Thymus (tissue), 11 donors: ENCODE results near the gene GRIFIN. TPM values are rescaled to one million over a fixed set of nuclear protein-coding genes. Genes with fewer than 3 reads are reported as not detected.

ENCODE experiments used
- DNase-seq, 9 donors: peaks; one replicate each; pipeline ENCODE4 v3.0.0-alpha.2; 2013; ENCODE audit warnings: low spot score in 9 of 9, low read depth in 6 of 9, missing footprints in 1 of 9
- H3K27ac ChIP-seq, 2 donors: one replicate each; pipeline ENCODE4 v1.5.1; 2013; ENCODE audit warnings: control low read depth in 1 of 2, low read depth in 1 of 2, low read length in 1 of 2, mild to moderate bottlenecking in 1 of 2, moderate library complexity in 1 of 2
- H3K27me3 ChIP-seq, 2 donors: one replicate each; pipeline ENCODE4 v1.5.1; 2013; ENCODE audit warnings: low read length in 1 of 2; ENCODE audit not compliant: control insufficient read depth in 2 of 2, insufficient read depth in 1 of 2
- H3K36me3 ChIP-seq, 2 donors: one replicate each; pipeline ENCODE4 v1.5.1; 2013; ENCODE audit warnings: low read length in 1 of 2, mild to moderate bottlenecking in 1 of 2, moderate library complexity in 1 of 2; ENCODE audit not compliant: control insufficient read depth in 2 of 2, insufficient read depth in 2 of 2
- H3K4me1 ChIP-seq, 2 donors: one replicate each; pipeline ENCODE4 v1.5.1; 2013; ENCODE audit warnings: low read length in 2 of 2; ENCODE audit not compliant: control insufficient read depth in 2 of 2, insufficient read depth in 2 of 2
- H3K4me3 ChIP-seq, 2 donors: one replicate each; pipeline ENCODE4 v1.5.1; 2013; ENCODE audit warnings: low read length in 2 of 2, control low read depth in 1 of 2, mild to moderate bottlenecking in 1 of 2
- H3K9me3 ChIP-seq, 2 donors: one replicate each; pipeline ENCODE4 v1.5.1; 2013; ENCODE audit warnings: low read length in 1 of 2, mild to moderate bottlenecking in 1 of 2; ENCODE audit not compliant: control insufficient read depth in 2 of 2, insufficient read depth in 1 of 2
- WGBS: extraction: QIAGEN DNeasy Blood & Tissue Kit; methylation state at CpG from one replicate; pipeline ENCODE4 v1.1.7; 2013; 5-methylcytosine and 5-hydroxymethylcytosine counted together
- polyA plus RNA-seq: library from polyadenylated mRNA; stranded (reverse); fragments of 200-250 nt; gene quantifications from one replicate; pipeline ENCODE4 v1.2.3, GENCODE V29; 2013
- total RNA-seq: library from RNA; stranded (reverse); fragments of 120-200 nt; gene quantifications from one replicate; pipeline ENCODE4 v1.2.4, GENCODE V29; 2013
- donor health status: healthy.

Gene GRIFIN
- total and polyA plus RNA-seq, 2 donors: not detected

- Histone ChIP-seq H3K27ac (no peak overlapping the region), H3K27me3 (no peaks in the 10 kb centered on the region), H3K9me3 (no peaks in the 10 kb centered on the region), H3K4me1 (peaks cover 0 to 8% of the 10 kb centered on the region in 2 donors), H3K4me3 (no peak overlapping the region), H3K36me3 (peaks cover 13 to 20% of the 10 kb centered on the region in 2 donors)
- WGBS: 93% methylated on average over 16 of the region's 16 CpGs
- no peak for DNase-seq
Measured at GRCh38 chr7:2437537-2438148, 38.6 kb downstream of the GRIFIN start.

- no peaks in the 10 kb centered on the region for H3K27me3 ChIP-seq
- DNase-seq: no peak
- peaks cover 15 to 20% of the 10 kb centered on the region in 2 donors for H3K36me3 ChIP-seq
- no peaks in the 10 kb centered on the region for H3K9me3 ChIP-seq
- no peak overlapping the region for H3K27ac ChIP-seq
- H3K4me3 ChIP-seq: no peak overlapping the region
- H3K4me1 ChIP-seq: peaks cover 0 to 8% of the 10 kb centered on the region in 2 donors
- 94% methylated on average over 9 of the region's 9 CpGs for WGBS
Measured at GRCh38 chr7:2437136-2437535, 39.1 kb downstream of the GRIFIN start.

- DNase-seq: no peak
- Histone ChIP-seq H3K36me3 (peaks cover 15 to 20% of the 10 kb centered on the region in 2 donors), H3K27ac (no peak overlapping the region), H3K4me1 (peaks cover 0 to 8% of the 10 kb centered on the region in 2 donors), H3K9me3 (peaks cover 0 to 2% of the 10 kb centered on the region in 2 donors), H3K4me3 (no peak overlapping the region), H3K27me3 (no peaks in the 10 kb centered on the region)
- WGBS: 98% methylated on average over 25 of the region's 25 CpGs
Measured at GRCh38 chr7:2436341-2437104, 39.7 kb downstream of the GRIFIN start.

- DNase-seq: no peak
- Histone ChIP-seq H3K4me1 (peaks cover 0 to 6% of the 10 kb centered on the region in 2 donors), H3K27ac (no peak overlapping the region), H3K4me3 (no peak overlapping the region), H3K36me3 (peaks cover 15 to 20% of the 10 kb centered on the region in 2 donors), H3K9me3 (peaks cover 0 to 7% of the 10 kb centered on the region in 2 donors), H3K27me3 (no peaks in the 10 kb centered on the region)
- WGBS: 95% methylated on average over 5 of the region's 5 CpGs
Measured at GRCh38 chr7:2435146-2435545, 41.1 kb downstream of the GRIFIN start.

GRCh38 chr7:2433713-2434550, 42.3 kb downstream of the GRIFIN start:
- H3K4me1 ChIP-seq: peaks cover 0 to 3% of the 10 kb centered on the region in 2 donors
- H3K9me3 ChIP-seq: peaks cover 0 to 11% of the 10 kb centered on the region in 2 donors
- 98% methylated on average over 42 of the region's 42 CpGs for WGBS
- no peak overlapping the region for H3K4me3 ChIP-seq
- no peak for DNase-seq
- H3K36me3 ChIP-seq: peaks cover 15 to 18% of the 10 kb centered on the region in 2 donors
- H3K27ac ChIP-seq: no peak overlapping the region
- H3K27me3 ChIP-seq: no peaks in the 10 kb centered on the region

GRCh38 chr7:2432910-2433712, 43.1 kb downstream of the GRIFIN start:
- peaks cover 0 to 11% of the 10 kb centered on the region in 2 donors for H3K9me3 ChIP-seq
- H3K4me1 ChIP-seq: peaks cover 0 to 3% of the 10 kb centered on the region in 2 donors
- H3K27ac ChIP-seq: no peak overlapping the region
- no peak overlapping the region for H3K4me3 ChIP-seq
- no peaks in the 10 kb centered on the region for H3K27me3 ChIP-seq
- peaks cover 15 to 17% of the 10 kb centered on the region in 2 donors for H3K36me3 ChIP-seq
- DNase-seq: no peak
- 98% methylated on average over 85 of the region's 85 CpGs for whole genome bisulfite sequencing

GRCh38 chr7:2431260-2431867, 44.8 kb downstream of the GRIFIN start:
- no peak for DNase-seq
- no peak overlapping the region for H3K27ac ChIP-seq
- no peaks in the 10 kb centered on the region for H3K4me1 ChIP-seq
- H3K9me3 ChIP-seq: peaks cover 0 to 11% of the 10 kb centered on the region in 2 donors
- WGBS: 96% methylated on average over 3 of the region's 3 CpGs
- H3K36me3 ChIP-seq: peaks cover 12 to 17% of the 10 kb centered on the region in 2 donors
- no peaks in the 10 kb centered on the region for H3K27me3 ChIP-seq
- H3K4me3 ChIP-seq: no peak overlapping the region

GRCh38 chr7:2425749-2426148, 50.4 kb downstream of the GRIFIN start:
- H3K36me3 ChIP-seq: peaks cover 0 to 3% of the 10 kb centered on the region in 2 donors
- no peak overlapping the region for H3K4me3 ChIP-seq
- H3K9me3 ChIP-seq: peaks cover 0 to 4% of the 10 kb centered on the region in 2 donors
- WGBS: 98% methylated on average over 10 of the region's 10 CpGs
- H3K4me1 ChIP-seq: peaks cover 3 to 6% of the 10 kb centered on the region in 2 donors
- no peak overlapping the region for H3K27ac ChIP-seq
- no peaks in the 10 kb centered on the region for H3K27me3 ChIP-seq
- no peak for DNase-seq
